CD4-positive, CD25-positive, alpha-beta regulatory T cell (primary cell): ENCODE results near the gene LMBRD1. TPM values are rescaled to one million over a fixed set of nuclear protein-coding genes. Genes with fewer than 3 reads are reported as not detected.

Source experiments
- ATAC-seq, 2 donors: fragments of 150-1000 bp; cut with Tn5 transposase; one replicate each; pipeline ENCODE4 v1.10.0; 2021; ENCODE audit warnings: low read depth in 2 of 2, moderate number of reproducible peaks in 2 of 2, moderate library complexity in 1 of 2
- DNase-seq, 3 donors: peaks; one replicate each; pipeline versions ENCODE4 v3.0.0 to v3.0.0-alpha.2; 2012 to 2022; ENCODE audit warnings: mixed read lengths in 1 of 3
- H3K27ac ChIP-seq: one replicate; pipeline ENCODE4 v1.7.0; 2013; ENCODE audit warnings: mild to moderate bottlenecking, low read length; ENCODE audit not compliant: insufficient read depth, poor library complexity, severe bottlenecking
- H3K27me3 ChIP-seq: one replicate; pipeline ENCODE4 v1.7.0; 2013; ENCODE audit warnings: low read length; ENCODE audit not compliant: control insufficient read depth, insufficient read depth
- H3K36me3 ChIP-seq: one replicate; pipeline ENCODE4 v1.7.0; 2013; ENCODE audit warnings: mild to moderate bottlenecking, low read length, moderate library complexity; ENCODE audit not compliant: control insufficient read depth, insufficient read depth
- H3K4me1 ChIP-seq: 2 replicates; pipeline ENCODE4 v1.7.0; 2013; ENCODE audit warnings: mild to moderate bottlenecking, low read length; ENCODE audit not compliant: insufficient read depth, control insufficient read depth, poor library complexity, severe bottlenecking
- H3K4me3 ChIP-seq: one replicate; pipeline ENCODE4 v1.7.0; 2013; ENCODE audit warnings: low read depth, mild to moderate bottlenecking, low read length, moderate library complexity
- H3K9me3 ChIP-seq, 2 experiments: 1 replicate in 1 of 2; 2 replicates in 1 of 2; pipeline ENCODE4 v1.7.0; 2013; ENCODE audit warnings: low read length in 2 of 2, mild to moderate bottlenecking in 1 of 2, moderate library complexity in 1 of 2; ENCODE audit not compliant: control insufficient read depth in 2 of 2
- H3K27ac Mint-ChIP-seq, 3 donors: one replicate each; pipeline ENCODE4 v1.8.0; 2020 to 2022; ENCODE audit warnings: mild to moderate bottlenecking in 3 of 3, mixed read lengths in 3 of 3, moderate library complexity in 2 of 3
- H3K27me3 Mint-ChIP-seq: one replicate; pipeline ENCODE4 v1.8.0; 2022; ENCODE audit warnings: mild to moderate bottlenecking, mixed read lengths
- H3K36me3 Mint-ChIP-seq: one replicate; pipeline ENCODE4 v1.8.0; 2020; ENCODE audit warnings: mixed read lengths
- H3K4me1 Mint-ChIP-seq, 4 donors: one replicate each; pipeline ENCODE4 v1.8.0; 2020 to 2022; ENCODE audit warnings: mixed read lengths in 4 of 4, mild to moderate bottlenecking in 1 of 4
- H3K4me3 Mint-ChIP-seq, 4 donors: one replicate each; pipeline ENCODE4 v1.8.0; 2020 to 2022; ENCODE audit warnings: mild to moderate bottlenecking in 4 of 4, mixed read lengths in 4 of 4, moderate library complexity in 3 of 4
- H3K9me3 Mint-ChIP-seq, 7 donors: one replicate each; pipeline ENCODE4 v1.8.0; 2020 to 2022; ENCODE audit warnings: mixed read lengths in 7 of 7, mild to moderate bottlenecking in 3 of 7, moderate library complexity in 2 of 7
- polyA plus RNA-seq, 4 donors: library from polyadenylated mRNA; unstranded; fragments of 300-500 nt; fragmentation: Illumina TruSeq; gene quantifications; one replicate each; pipeline ENCODE4 v1.2.3, GENCODE V29; 2021
- total RNA-seq: library from RNA; stranded (reverse); gene quantifications from one replicate; pipeline ENCODE4 v1.2.3, GENCODE V29; 2022

Gene LMBRD1
- total and polyA plus RNA-seq, 5 donors from 2014 or later, result 40.8 to 67.2 (median 58.6) TPM

GRCh38 chr6:69732640-69733039 lies 64.2 kb downstream of the LMBRD1 start:
- H3K27me3 Mint-ChIP-seq, result no peaks in the 10 kb centered on the region
- no peak overlapping the region for H3K27ac Mint-ChIP-seq
- Histone ChIP-seq H3K36me3 (peaks cover 16% of the 10 kb centered on the region), H3K9me3 (no peaks in the 10 kb centered on the region), H3K27ac (no peak overlapping the region), H3K4me3 (no peak overlapping the region), H3K27me3 (no peaks in the 10 kb centered on the region), H3K4me1 (no peaks in the 10 kb centered on the region)
- ATAC-seq (no peak), DNase-seq (peak in 2 of 3 donors; percentile 13 to 44)
- peaks cover 3% of the 10 kb centered on the region for H3K36me3 Mint-ChIP-seq
- H3K4me1 Mint-ChIP-seq, result peaks cover 0 to 13% (median 10%) of the 10 kb centered on the region in 4 donors
- no peaks in the 10 kb centered on the region for H3K9me3 Mint-ChIP-seq
- H3K4me3 Mint-ChIP-seq, result no peak overlapping the region

DNA sequence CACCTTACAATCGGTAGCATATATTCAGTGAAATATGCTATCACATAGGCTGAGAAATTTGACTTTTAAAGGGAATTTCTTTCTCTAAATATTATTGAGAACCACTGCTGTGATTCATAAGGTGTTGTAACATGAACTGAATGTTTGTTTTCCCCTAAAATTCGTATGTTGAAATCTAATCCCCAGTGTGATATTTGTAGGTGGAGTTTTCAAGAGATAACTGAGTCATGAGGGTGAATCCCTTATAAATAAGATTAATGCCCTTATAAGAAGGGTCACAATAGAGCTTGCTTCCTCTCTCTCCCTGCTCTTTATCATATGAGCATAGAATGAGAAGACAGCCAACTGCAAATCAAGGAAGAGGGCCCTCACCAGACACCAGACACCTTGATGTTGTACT lies 64.8 kb downstream of the LMBRD1 start:
- Histone ChIP-seq H3K36me3 (peaks cover 17% of the 10 kb centered on the region), H3K27me3 (no peaks in the 10 kb centered on the region), H3K4me3 (no peak overlapping the region), H3K27ac (no peak overlapping the region), H3K4me1 (no peaks in the 10 kb centered on the region), H3K9me3 (no peaks in the 10 kb centered on the region)
- Mint-ChIP-seq H3K27me3 (no peaks in the 10 kb centered on the region), H3K36me3 (peaks cover 3% of the 10 kb centered on the region), H3K27ac (no peak overlapping the region), H3K4me1 (peaks cover 0 to 13% (median 10%) of the 10 kb centered on the region in 4 donors), H3K9me3 (no peaks in the 10 kb centered on the region), H3K4me3 (no peak overlapping the region)
- no peak for ATAC-seq
- DNase-seq, result no peak

- H3K4me3 Mint-ChIP-seq, result no peak overlapping the region
- H3K27me3 Mint-ChIP-seq, result no peaks in the 10 kb centered on the region
- peaks cover 20% of the 10 kb centered on the region for H3K36me3 Mint-ChIP-seq
- Histone ChIP-seq H3K36me3 (peaks cover 27% of the 10 kb centered on the region), H3K4me1 (no peaks in the 10 kb centered on the region), H3K4me3 (no peak overlapping the region), H3K27ac (no peak overlapping the region), H3K9me3 (no peaks in the 10 kb centered on the region), H3K27me3 (no peaks in the 10 kb centered on the region)
- peak in 1 of 3 donors; percentile 5 for DNase-seq
- H3K4me1 Mint-ChIP-seq, result peaks cover 12 to 27% (median 19%) of the 10 kb centered on the region in 4 donors
- ATAC-seq, result no peak
- H3K27ac Mint-ChIP-seq, result no peak overlapping the region
- H3K9me3 Mint-ChIP-seq, result peaks cover 0 to 9% (median 0%) of the 10 kb centered on the region in 7 donors
Measured at GRCh38 chr6:69729870-69730449, 66.8 kb downstream of the LMBRD1 start.

DNA sequence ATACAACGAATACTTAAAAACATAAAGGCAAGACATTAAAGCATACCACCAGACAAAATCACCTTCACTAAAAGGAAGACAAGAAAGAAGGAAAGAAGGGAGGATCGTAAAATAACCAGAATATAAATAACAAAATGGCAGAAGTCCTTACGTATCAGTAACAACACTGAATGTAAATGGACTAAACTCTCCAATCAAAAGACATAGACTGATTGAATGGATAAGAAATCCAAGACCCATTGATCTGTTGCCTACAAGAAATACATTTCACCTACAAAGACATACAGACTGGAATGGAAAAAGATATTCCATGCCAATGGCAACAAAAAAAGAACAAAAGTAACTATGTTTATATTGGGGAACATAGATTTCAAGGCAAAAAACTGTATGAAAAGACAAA lies 74.1 kb downstream of the LMBRD1 start:
- DNase-seq (no peak), ATAC-seq (no peak)
- Mint-ChIP-seq H3K27me3 (no peaks in the 10 kb centered on the region), H3K4me1 (peaks cover 22 to 33% (median 25%) of the 10 kb centered on the region in 4 donors), H3K27ac (no peak overlapping the region), H3K4me3 (no peak overlapping the region), H3K36me3 (peaks cover 51% of the 10 kb centered on the region), H3K9me3 (peaks cover 0 to 9% (median 0%) of the 10 kb centered on the region in 7 donors)
- H3K36me3 ChIP-seq, result peaks cover 42% of the 10 kb centered on the region
- no peak overlapping the region for H3K27ac ChIP-seq
- no peak overlapping the region for H3K4me3 ChIP-seq
- H3K27me3 ChIP-seq, result no peaks in the 10 kb centered on the region
- no peaks in the 10 kb centered on the region for H3K4me1 ChIP-seq
- no peaks in the 10 kb centered on the region for H3K9me3 ChIP-seq

DNA sequence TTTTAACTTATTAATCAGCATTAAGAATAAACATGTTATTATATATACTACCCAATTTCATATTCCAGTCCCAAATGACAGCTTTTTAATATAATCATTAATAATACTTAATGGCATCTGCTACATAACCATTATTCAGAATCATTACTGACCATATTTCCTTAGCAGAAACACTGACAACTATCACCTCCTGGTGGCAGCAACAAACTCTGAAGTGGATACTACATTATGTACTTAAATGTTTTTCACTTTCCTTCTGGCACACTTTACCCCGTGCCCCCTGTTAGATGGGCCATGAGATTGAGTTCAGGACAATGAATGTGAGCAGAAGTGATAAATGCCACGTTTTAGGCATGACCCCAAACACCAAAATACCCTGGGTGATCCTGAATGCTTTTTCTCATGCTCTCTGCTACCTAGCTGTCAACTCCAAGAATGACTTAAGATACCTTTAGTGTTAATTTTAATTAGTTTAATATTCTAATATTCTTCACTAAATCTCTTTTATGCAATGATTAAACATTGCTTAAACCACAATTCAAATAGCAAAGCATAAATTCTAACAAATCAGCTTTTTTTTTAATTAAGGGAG lies 77.1 kb downstream of the LMBRD1 start:
- Histone ChIP-seq H3K36me3 (peaks cover 55% of the 10 kb centered on the region), H3K4me3 (no peak overlapping the region), H3K9me3 (no peaks in the 10 kb centered on the region), H3K27ac (no peak overlapping the region), H3K4me1 (no peaks in the 10 kb centered on the region), H3K27me3 (no peaks in the 10 kb centered on the region)
- Mint-ChIP-seq H3K36me3 (peaks cover 48% of the 10 kb centered on the region), H3K27ac (no peak overlapping the region), H3K9me3 (peaks cover 0 to 3% (median 0%) of the 10 kb centered on the region in 7 donors), H3K4me3 (no peak overlapping the region), H3K27me3 (no peaks in the 10 kb centered on the region), H3K4me1 (peaks cover 10 to 20% (median 15%) of the 10 kb centered on the region in 4 donors)
- DNase-seq (peak in 1 of 3 donors; percentile 34), ATAC-seq (no peak)

- no peak overlapping the region for H3K27ac ChIP-seq
- no peaks in the 10 kb centered on the region for H3K4me1 ChIP-seq
- H3K4me3 ChIP-seq, result no peak overlapping the region
- peaks cover 32% of the 10 kb centered on the region for H3K36me3 ChIP-seq
- no peaks in the 10 kb centered on the region for H3K9me3 ChIP-seq
- H3K36me3 Mint-ChIP-seq, result peaks cover 27% of the 10 kb centered on the region
- no peak overlapping the region for H3K4me3 Mint-ChIP-seq
- no peaks in the 10 kb centered on the region for H3K27me3 Mint-ChIP-seq
- ATAC-seq (no peak), DNase-seq (no peak)
- H3K9me3 Mint-ChIP-seq, result no peaks in the 10 kb centered on the region
- H3K4me1 Mint-ChIP-seq, result peaks cover 8 to 37% (median 16%) of the 10 kb centered on the region in 4 donors
- no peaks in the 10 kb centered on the region for H3K27me3 ChIP-seq
- H3K27ac Mint-ChIP-seq, result no peak overlapping the region
Measured at GRCh38 chr6:69706724-69707123, 90.1 kb downstream of the LMBRD1 start.

DNA sequence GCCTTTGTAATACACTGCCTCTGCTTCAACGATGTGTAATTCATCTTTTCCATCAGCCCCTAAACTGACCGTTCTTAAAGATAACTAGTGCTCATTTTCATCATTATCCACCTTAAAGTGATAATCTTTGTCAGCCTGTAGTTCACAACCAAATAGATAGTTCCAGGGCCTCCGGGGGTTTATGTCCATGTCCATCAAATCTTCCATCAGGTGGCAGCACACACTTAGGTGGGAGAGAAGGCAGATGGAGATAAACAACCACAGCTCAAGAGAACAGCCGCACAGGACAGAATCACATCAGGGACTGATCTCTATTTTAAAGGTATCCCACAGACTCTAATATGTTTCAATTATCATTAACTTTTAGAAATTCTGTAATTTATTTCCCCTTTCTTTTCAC lies 90.9 kb downstream of the LMBRD1 start:
- Mint-ChIP-seq H3K27ac (peak overlapping the region in 1 of 3 donors; percentile 48), H3K9me3 (no peaks in the 10 kb centered on the region), H3K27me3 (no peaks in the 10 kb centered on the region), H3K4me3 (no peak overlapping the region), H3K36me3 (peaks cover 27% of the 10 kb centered on the region), H3K4me1 (peaks cover 7 to 35% (median 14%) of the 10 kb centered on the region in 4 donors)
- H3K9me3 ChIP-seq, result no peaks in the 10 kb centered on the region
- H3K27ac ChIP-seq, result no peak overlapping the region
- H3K36me3 ChIP-seq, result peaks cover 37% of the 10 kb centered on the region
- no peaks in the 10 kb centered on the region for H3K4me1 ChIP-seq
- ATAC-seq (no peak), DNase-seq (no peak)
- no peaks in the 10 kb centered on the region for H3K27me3 ChIP-seq
- no peak overlapping the region for H3K4me3 ChIP-seq

DNA sequence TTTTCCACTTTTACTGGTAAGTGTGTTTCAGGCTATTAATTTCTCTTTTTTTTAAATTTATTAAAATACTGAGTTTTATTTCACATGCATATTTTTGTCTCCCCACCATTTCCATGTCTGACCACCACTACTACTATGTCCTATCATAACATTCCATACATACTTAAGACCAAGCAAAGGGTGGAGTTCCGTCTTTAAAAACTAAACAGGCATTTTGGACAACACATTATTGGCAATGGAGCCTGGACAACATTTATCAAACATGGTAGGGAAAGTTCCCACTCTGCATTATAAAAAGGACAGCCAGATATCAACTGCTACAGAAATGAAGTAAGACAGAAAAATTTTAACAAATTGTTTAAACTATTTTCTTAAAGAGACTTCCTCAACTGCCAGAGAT lies 91.9 kb downstream of the LMBRD1 start:
- H3K27ac ChIP-seq, result no peak overlapping the region
- H3K36me3 ChIP-seq, result peaks cover 39% of the 10 kb centered on the region
- Mint-ChIP-seq H3K4me3 (no peak overlapping the region), H3K27me3 (no peaks in the 10 kb centered on the region), H3K36me3 (peaks cover 22% of the 10 kb centered on the region), H3K27ac (peak overlapping the region in 1 of 3 donors; percentile 97), H3K4me1 (peaks cover 0 to 27% (median 8%) of the 10 kb centered on the region in 4 donors), H3K9me3 (no peaks in the 10 kb centered on the region)
- no peak overlapping the region for H3K4me3 ChIP-seq
- no peak for DNase-seq
- H3K9me3 ChIP-seq, result no peaks in the 10 kb centered on the region
- no peak for ATAC-seq
- H3K27me3 ChIP-seq, result no peaks in the 10 kb centered on the region
- H3K4me1 ChIP-seq, result no peaks in the 10 kb centered on the region
